HL-60 (cell line): Measurements from ENCODE around the gene RPL19.

Experiments used
- CTCF ChIP-seq: IDR thresholded peaks from one replicate; pipeline ENCODE4 v1.5.1; 2011; ENCODE audit warnings: low read length, control low read depth, inconsistent platforms; ENCODE audit not compliant: insufficient read depth
- GABPA ChIP-seq: IDR thresholded peaks from 2 replicates; pipeline ENCODE4 v1.6.1; 2012; ENCODE audit warnings: low read depth
- POLR2AphosphoS5 ChIP-seq: IDR thresholded peaks from 2 replicates; pipeline ENCODE4 v1.6.1; 2012; ENCODE audit warnings: low read depth

GRCh38 chr17:39169518-39169917 lies 30.6 kb upstream of the RPL19 start:
- TF ChIP-seq CTCF: no peak
- no peak for TF ChIP-seq GABPA
- no peak for TF ChIP-seq POLR2AphosphoS5
